ENCODE results near the gene ZBED4.

The ZBED4 gene

GRCh38 chr22:49869845-49870712 is 16.4 kb downstream of the ZBED4 start:
- in situ Hi-C loops (cut with MboI; ENCODE audit: low pct_unique_long_range_greater_than_20kb, low sequenced_read_pairs) = no loop called here
- peak; percentile 50 for DNase-seq

DNA sequence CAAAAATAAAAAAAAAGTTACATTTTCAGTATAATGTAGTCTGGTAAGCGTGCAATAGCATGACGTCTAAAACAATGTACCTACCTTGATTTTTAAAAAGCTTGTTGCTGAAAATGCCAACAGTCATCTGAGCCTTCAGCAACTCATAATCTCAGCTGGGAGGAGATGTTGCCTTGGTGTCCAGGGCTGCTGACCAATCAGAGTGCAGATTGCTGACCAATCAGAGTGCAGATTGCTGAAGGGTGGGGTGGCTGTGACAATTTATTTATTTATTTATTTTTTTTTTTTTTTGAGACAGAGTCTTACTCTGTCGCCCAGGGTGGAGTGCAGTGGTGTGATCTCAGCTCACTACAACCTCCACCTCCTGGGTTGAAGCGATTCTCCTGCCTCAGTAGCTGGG is 17.8 kb downstream of the ZBED4 start:
- no peak for DNase-seq
- in situ Hi-C loops (cut with MboI; ENCODE audit: low pct_unique_long_range_greater_than_20kb, low sequenced_read_pairs) = no loop called here

DNA sequence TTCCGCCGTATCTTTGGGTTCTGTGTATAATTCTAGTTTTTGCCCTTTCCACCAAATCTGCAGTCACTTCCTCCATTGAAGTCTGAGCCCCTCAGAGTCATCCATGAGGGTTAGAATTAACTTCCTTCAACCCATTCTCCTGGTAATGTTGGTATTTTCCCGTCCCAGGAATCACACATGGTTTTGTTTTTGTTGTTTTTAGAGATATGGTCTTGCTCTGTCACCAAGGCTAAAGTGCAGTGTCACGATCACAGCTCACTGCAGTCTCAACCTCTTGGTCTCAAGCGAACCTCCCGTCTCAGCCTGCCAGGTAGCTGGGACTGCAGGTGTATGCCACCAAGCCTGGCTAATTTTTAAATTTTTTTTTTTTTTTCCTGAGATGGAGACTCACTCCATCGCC is 18.7 kb downstream of the ZBED4 start:
- DNase-seq = no peak
- in situ Hi-C loops (cut with MboI; ENCODE audit: low pct_unique_long_range_greater_than_20kb, low sequenced_read_pairs) = no loop called here

GRCh38 chr22:49873228-49873940 is 19.7 kb downstream of the ZBED4 start:
- DNase-seq = no peak
- in situ Hi-C loops (cut with MboI; ENCODE audit: low pct_unique_long_range_greater_than_20kb, low sequenced_read_pairs) = no loop called here

DNA sequence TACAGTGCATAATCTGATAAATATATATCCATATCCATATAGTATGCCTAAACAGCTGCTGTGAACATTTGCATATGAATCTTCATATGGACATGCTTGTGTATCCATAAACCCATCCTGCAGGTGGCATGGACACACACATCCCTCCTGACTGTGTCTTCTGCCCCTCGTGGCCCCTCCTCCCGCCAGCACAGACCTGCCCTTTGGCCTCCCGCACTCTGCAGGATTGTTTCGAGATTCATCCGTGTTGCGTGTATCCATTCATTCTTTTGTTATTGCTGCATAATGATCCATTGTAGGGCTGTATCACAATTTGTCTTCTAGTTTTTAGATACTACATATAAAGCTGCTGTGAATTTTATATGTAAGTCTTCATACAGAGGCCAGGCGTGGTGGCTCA is 24.0 kb downstream of the ZBED4 start:
- in situ Hi-C loops (cut with MboI; ENCODE audit: low pct_unique_long_range_greater_than_20kb, low sequenced_read_pairs) = loop anchor here (25.0 kb wide), 1 partner anchor 90 kb away; no protein-coding TSS in a partner anchor
- DNase-seq = no peak

GRCh38 chr22:49878206-49878605 is 24.6 kb downstream of the ZBED4 start:
- no peak for DNase-seq
- in situ Hi-C loops (cut with MboI; ENCODE audit: low pct_unique_long_range_greater_than_20kb, low sequenced_read_pairs) = loop anchor here (25.0 kb wide), 1 partner anchor 91 kb away; no protein-coding TSS in a partner anchor

- DNase-seq = no peak
- in situ Hi-C loops (cut with MboI; ENCODE audit: low pct_unique_long_range_greater_than_20kb, low sequenced_read_pairs) = loop anchor here (25.0 kb wide), 1 partner anchor 93 kb away; no protein-coding TSS in a partner anchor
Measured at GRCh38 chr22:49879871-49880270, 26.2 kb downstream of the ZBED4 start.

DNA sequence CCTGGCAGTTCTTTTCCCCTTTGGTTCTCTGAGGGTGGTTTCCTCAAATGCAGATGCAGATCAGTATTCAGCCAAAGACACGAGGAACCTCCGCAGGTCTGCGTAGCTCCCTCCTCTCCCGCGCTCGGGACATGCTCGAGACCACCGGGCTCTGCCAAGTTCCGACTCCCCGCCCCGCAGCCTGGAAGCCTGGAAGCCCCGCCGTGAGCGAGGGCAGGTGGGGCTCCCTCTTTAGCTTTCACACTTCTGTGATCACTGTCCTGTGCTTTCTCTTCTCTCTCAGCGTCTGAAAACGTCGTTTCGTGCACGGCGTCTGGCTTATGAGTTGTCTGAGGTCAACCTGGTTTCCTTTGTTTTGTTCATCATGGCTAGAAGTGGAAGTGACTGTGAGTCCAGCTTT is 26.6 kb downstream of the ZBED4 start:
- in situ Hi-C loops (cut with MboI; ENCODE audit: low pct_unique_long_range_greater_than_20kb, low sequenced_read_pairs) = loop anchor here (25.0 kb wide), 1 partner anchor 93 kb away; no protein-coding TSS in a partner anchor
- DNase-seq = peak; percentile 62

DNA sequence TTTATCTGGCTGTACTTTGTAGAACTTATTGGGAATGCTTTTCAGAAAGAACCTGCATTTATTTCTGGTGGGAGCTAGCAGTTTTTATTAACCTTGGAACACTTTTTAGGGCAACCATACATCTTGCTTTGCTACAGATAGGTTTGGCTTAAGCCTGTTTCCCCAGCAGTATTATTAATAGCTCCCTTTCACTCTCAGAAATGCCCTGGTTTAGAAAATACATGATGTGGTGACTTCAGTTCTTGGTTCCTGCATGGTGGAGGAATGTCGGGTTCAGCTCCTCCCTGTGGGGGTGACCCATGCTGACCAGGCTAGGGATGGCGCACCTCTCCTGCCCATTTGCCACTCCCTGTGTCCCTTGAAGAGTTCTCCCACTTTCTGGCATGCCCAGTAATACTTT is 28.2 kb downstream of the ZBED4 start:
- no peak for DNase-seq
- in situ Hi-C loops (cut with MboI; ENCODE audit: low pct_unique_long_range_greater_than_20kb, low sequenced_read_pairs) = loop anchor here (25.0 kb wide), 1 partner anchor 95 kb away; no protein-coding TSS in a partner anchor

GRCh38 chr22:49882519-49883293 is 29.1 kb downstream of the ZBED4 start:
- in situ Hi-C loops (cut with MboI; ENCODE audit: low pct_unique_long_range_greater_than_20kb, low sequenced_read_pairs) = loop anchor here (25.0 kb wide), 1 partner anchor 95 kb away; no protein-coding TSS in a partner anchor
- no peak for DNase-seq

DNA sequence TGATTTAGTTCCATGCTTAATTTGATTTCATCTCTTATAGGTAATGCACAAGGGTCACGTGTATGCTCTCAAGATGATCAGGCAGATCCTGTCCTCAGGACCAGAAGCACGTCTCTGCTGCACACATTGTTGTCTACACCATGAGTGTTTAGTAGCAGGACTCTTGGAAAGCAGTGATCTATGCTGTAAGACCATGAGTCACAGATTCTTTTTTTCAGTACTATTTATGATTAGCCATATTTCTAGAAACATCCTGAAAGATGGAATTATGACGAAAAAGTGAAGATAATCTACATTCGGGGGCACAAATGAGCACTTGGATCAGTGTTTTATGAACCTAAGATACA is 29.6 kb downstream of the ZBED4 start:
- in situ Hi-C loops (cut with MboI; ENCODE audit: low pct_unique_long_range_greater_than_20kb, low sequenced_read_pairs) = loop anchor here (25.0 kb wide), 1 partner anchor 96 kb away; no protein-coding TSS in a partner anchor
- DNase-seq = no peak

DNA sequence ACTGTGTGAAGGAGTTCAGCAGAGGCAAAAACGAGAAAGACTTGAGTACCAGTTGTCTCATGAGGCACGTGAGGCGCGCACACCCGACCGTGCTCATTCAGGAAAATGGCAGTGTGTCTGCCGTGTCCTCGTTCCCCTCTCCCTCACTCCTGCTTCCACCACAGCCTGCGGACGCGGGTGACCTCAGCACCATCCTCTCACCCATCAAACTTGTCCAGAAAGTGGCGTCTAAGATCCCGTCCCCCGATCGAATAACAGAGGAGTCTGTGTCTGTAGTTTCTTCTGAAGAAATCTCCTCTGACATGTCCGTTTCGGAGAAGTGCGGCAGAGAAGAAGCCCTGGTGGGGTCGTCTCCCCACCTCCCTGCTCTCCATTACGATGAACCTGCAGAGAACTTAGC is 30.4 kb downstream of the ZBED4 start:
- in situ Hi-C loops (cut with MboI; ENCODE audit: low pct_unique_long_range_greater_than_20kb, low sequenced_read_pairs) = loop anchor here (25.0 kb wide), 1 partner anchor 97 kb away; no protein-coding TSS in a partner anchor

DNA sequence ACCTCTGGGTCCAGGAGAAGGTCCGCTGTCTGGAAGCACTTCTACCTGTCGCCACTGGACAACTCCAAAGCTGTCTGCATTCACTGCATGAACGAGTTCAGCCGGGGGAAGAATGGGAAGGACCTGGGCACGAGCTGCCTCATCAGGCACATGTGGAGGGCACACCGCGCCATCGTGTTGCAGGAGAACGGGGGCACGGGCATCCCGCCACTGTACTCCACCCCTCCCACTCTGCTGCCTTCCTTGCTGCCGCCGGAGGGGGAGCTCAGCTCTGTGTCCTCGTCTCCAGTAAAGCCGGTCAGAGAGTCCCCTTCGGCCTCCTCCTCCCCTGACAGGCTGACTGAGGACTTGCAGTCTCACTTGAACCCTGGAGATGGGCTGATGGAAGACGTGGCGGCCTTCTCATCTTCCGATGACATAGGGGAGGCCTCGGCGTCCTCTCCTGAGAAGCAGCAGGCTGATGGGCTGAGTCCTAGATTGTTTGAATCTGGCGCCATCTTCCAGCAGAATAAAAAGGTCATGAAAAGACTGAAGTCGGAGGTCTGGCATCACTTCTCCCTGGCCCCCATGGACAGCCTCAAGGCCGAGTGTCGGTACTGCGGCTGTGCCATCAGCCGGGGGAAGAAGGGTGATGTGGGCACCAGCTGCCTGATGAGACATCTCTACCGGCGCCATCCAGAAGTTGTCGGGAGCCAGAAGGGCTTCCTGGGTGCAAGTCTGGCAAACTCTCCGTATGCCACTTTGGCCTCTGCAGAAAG is 31.0 kb downstream of the ZBED4 start:
- DNase-seq = no peak
- in situ Hi-C loops (cut with MboI; ENCODE audit: low pct_unique_long_range_greater_than_20kb, low sequenced_read_pairs) = loop anchor here (25.0 kb wide), 1 partner anchor 97 kb away; no protein-coding TSS in a partner anchor

More for the DNA sequence above, 30.4 kb downstream of the ZBED4 start:
- DNase-seq = no peak

GRCh38 chr22:49885281-49885680 is 31.6 kb downstream of the ZBED4 start:
- in situ Hi-C loops (cut with MboI; ENCODE audit: low pct_unique_long_range_greater_than_20kb, low sequenced_read_pairs) = loop anchor here (25.0 kb wide), 1 partner anchor 98 kb away; no protein-coding TSS in a partner anchor
- no peak for DNase-seq

- DNase-seq = no peak
- in situ Hi-C loops (cut with MboI; ENCODE audit: low pct_unique_long_range_greater_than_20kb, low sequenced_read_pairs) = loop anchor here (25.0 kb wide), 1 partner anchor 99 kb away; no protein-coding TSS in a partner anchor
Measured at GRCh38 chr22:49885881-49886280, 32.2 kb downstream of the ZBED4 start.

GRCh38 chr22:49886346-49887063 is 32.9 kb downstream of the ZBED4 start:
- in situ Hi-C loops (cut with MboI; ENCODE audit: low pct_unique_long_range_greater_than_20kb, low sequenced_read_pairs) = loop anchor here (25.0 kb wide), 1 partner anchor 99 kb away; no protein-coding TSS in a partner anchor
- DNase-seq = no peak

- no peak for DNase-seq
- in situ Hi-C loops (cut with MboI; ENCODE audit: low pct_unique_long_range_greater_than_20kb, low sequenced_read_pairs) = loop anchor here (25.0 kb wide), 1 partner anchor 100 kb away; no protein-coding TSS in a partner anchor
Measured at GRCh38 chr22:49887064-49887451, 33.4 kb downstream of the ZBED4 start.

GRCh38 chr22:49887702-49888101 is 34.1 kb downstream of the ZBED4 start:
- in situ Hi-C loops (cut with MboI; ENCODE audit: low pct_unique_long_range_greater_than_20kb, low sequenced_read_pairs) = loop anchor here (25.0 kb wide), 1 partner anchor 100 kb away; no protein-coding TSS in a partner anchor
- no peak for DNase-seq
